ENCODE data around the gene TYMS. TPM values are rescaled to one million over a fixed set of nuclear protein-coding genes. Genes with fewer than 3 reads are reported as not detected.

Gene TYMS
- total and polyA plus RNA-seq, 8 donors: 1.3 to 6.9 (median 2.8) TPM

DNA sequence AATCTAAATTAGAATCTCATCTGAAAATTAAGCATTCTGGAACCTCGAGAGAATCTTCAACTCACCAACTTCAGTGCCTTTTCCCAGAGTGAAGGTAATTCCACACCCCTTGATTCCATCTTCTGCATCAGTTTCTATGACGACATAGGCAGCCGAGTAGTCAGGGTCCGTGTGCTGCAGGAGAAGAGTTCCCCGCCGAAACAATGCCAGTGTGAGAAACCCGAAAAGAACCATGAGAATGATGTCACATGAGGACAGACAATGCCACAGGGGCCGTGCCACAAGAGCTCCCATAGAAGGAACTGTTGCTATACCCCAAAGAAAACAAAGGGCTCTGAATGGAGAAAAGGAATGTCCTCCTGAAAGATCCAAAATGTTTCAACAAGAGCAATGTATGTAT, 49.0 kb downstream of the TYMS start:
- 92 to 93% methylated on average over 8 of the region's 8 CpGs for WGBS, 2 donors
- intact Hi-C loops (cut with DNase I): no loop called here
- Histone ChIP-seq H3K9me3 (no peaks in the 10 kb centered on the region), H3K27me3 (no peaks in the 10 kb centered on the region), H3K4me3 (no peak overlapping the region), H3K36me3 (peaks cover 0 to 13% (median 0%) of the 10 kb centered on the region in 3 donors), H3K4me1 (peaks cover 0 to 6% (median 5%) of the 10 kb centered on the region in 3 donors), H3K27ac (no peak overlapping the region)
- DNase-seq (no peak), ATAC-seq (no peak), FAIRE-seq (no peak)
- TF ChIP-seq, protein P1, sequence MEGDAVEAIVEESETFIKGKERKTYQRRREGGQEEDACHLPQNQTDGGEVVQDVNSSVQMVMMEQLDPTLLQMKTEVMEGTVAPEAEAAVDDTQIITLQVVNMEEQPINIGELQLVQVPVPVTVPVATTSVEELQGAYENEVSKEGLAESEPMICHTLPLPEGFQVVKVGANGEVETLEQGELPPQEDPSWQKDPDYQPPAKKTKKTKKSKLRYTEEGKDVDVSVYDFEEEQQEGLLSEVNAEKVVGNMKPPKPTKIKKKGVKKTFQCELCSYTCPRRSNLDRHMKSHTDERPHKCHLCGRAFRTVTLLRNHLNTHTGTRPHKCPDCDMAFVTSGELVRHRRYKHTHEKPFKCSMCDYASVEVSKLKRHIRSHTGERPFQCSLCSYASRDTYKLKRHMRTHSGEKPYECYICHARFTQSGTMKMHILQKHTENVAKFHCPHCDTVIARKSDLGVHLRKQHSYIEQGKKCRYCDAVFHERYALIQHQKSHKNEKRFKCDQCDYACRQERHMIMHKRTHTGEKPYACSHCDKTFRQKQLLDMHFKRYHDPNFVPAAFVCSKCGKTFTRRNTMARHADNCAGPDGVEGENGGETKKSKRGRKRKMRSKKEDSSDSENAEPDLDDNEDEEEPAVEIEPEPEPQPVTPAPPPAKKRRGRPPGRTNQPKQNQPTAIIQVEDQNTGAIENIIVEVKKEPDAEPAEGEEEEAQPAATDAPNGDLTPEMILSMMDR (IDR thresholded peaks at IDR 0.05): no peak

DNA sequence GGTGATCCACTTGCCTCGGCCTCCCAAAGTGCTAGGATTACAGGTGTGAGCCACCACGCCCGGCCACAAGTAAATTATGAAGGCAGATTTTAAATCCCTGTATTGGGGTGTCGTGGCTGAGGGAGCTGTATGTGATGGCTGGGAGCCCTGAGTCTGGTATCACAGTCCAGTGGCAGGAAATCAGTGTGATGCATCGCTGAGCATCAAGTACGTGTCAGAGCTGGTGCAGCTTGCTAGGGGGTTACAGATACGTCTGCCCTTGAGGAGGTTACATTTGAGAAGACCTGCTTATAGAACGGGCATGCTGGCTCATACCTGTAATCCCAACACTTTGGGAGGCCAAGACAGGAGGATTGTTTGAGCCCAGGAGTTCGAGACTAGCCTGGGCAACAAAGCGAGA, 50.6 kb downstream of the TYMS start:
- Histone ChIP-seq H3K27ac (no peak overlapping the region), H3K27me3 (no peaks in the 10 kb centered on the region), H3K9me3 (no peaks in the 10 kb centered on the region), H3K4me3 (no peak overlapping the region), H3K36me3 (peaks cover 0 to 13% (median 0%) of the 10 kb centered on the region in 3 donors), H3K4me1 (peaks cover 0 to 6% (median 5%) of the 10 kb centered on the region in 3 donors)
- WGBS, 2 donors: 95 to 97% methylated on average over 10 of the region's 10 CpGs
- TF ChIP-seq, protein P1 (IDR thresholded peaks at IDR 0.05): no peak
- FAIRE-seq: no peak
- no peak for ATAC-seq
- no peak for DNase-seq
- intact Hi-C loops (cut with DNase I): no loop called here

DNA sequence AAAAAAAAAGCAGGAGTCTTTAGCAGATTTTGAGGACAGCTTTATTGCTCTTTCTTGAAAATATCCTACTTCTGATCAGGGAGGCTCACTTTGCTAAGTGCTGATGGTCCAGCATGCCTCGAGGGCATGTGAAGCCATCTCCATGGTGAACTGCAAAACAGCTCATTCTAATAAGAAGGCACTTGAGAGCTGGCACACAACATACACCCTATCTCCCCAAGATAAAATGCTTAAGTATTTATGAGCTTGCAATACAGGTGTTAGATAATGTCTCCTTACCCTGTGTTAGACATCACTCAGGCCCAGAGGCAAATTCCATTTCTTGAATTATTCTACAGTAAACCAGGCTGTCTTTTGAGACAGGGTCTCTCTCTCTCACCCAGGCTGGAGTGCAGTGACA, 52.3 kb downstream of the TYMS start:
- Histone ChIP-seq H3K9me3 (no peaks in the 10 kb centered on the region), H3K27me3 (no peaks in the 10 kb centered on the region), H3K4me1 (peaks cover 0 to 6% (median 5%) of the 10 kb centered on the region in 3 donors), H3K36me3 (peaks cover 0 to 12% (median 0%) of the 10 kb centered on the region in 3 donors), H3K27ac (no peak overlapping the region), H3K4me3 (no peak overlapping the region)
- TF ChIP-seq, protein P1 (IDR thresholded peaks at IDR 0.05): no peak
- WGBS, 2 donors: 76 to 77% methylated on average over 1 of the region's 1 CpG
- DNase-seq: no peak
- intact Hi-C loops (cut with DNase I): no loop called here
- no peak for FAIRE-seq
- ATAC-seq: no peak

DNA sequence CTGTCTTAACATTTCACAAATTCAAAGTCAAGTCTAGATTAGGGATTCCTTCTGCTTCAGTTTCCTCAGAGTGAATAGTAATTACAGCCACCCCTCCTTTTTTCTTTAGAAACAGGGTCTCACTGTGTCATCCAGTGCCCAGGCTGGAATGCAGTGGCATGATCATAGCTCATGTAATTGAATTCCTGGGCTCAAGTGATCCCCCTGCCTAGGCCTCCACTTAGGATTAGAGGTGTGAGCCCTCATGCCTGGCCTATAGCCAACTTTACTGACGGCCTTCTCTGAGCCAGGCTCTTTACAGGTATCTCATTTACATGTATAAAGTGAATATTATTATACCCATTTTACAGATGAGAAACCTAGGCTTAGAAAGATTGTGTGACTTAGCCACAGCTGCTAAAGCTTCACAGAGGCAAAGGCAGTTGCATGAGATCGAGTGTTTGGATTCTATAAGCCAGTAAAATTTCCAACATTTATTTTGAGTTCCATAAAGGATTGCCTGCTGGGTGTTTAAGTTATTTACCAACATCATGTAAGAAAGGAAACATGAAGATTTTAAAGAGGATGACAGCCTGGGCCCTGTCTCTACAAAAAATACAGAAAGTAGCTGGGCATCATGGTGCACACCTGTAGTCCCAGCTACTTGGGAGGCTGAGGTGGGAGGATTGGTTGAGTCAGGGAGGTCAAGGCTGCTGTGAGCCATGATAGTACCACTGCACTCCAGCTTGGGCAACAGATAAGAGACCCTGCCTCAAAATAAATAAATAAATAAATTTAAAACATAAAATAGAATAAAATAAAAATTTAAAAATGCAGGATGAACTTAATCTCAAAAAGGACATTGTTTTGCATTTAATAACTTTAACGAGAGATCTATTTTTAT, 53.2 kb downstream of the TYMS start:
- FAIRE-seq (no peak), ATAC-seq (no peak), DNase-seq (no peak)
- intact Hi-C loops (cut with DNase I): no loop called here
- peak overlapping the region in 2 of 4 donors; percentile 63 to 74 for H3K4me3 ChIP-seq
- H3K9me3 ChIP-seq: no peaks in the 10 kb centered on the region
- WGBS, 2 donors: 69 to 72% methylated on average over 3 of the region's 3 CpGs
- no peak overlapping the region for H3K27ac ChIP-seq
- no peaks in the 10 kb centered on the region for H3K27me3 ChIP-seq
- H3K36me3 ChIP-seq: peaks cover 0 to 3% (median 0%) of the 10 kb centered on the region in 3 donors
- TF ChIP-seq, protein P1 (IDR thresholded peaks at IDR 0.05): no peak
- peaks cover 0 to 6% (median 5%) of the 10 kb centered on the region in 3 donors for H3K4me1 ChIP-seq

DNA sequence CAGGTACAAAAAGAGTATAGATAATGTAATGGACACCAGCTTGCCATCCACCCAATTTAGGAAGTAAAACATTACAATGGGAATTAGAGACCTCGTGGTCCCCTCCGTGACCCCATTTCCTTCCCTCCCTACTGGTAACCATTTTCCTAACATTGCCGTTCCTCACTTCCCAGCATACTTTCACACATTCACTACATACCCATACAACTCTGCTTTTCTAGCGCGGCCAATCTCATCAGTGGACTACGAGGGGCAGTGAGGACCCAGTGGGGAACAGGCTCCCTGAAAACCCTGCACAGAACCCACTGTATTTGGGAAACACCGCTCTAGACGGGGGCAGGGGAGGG, 53.8 kb downstream of the TYMS start:
- no peaks in the 10 kb centered on the region for H3K27me3 ChIP-seq
- intact Hi-C loops (cut with DNase I): no loop called here
- peak in 1 of 6 donors; percentile 20 for DNase-seq
- ATAC-seq: no peak
- TF ChIP-seq, protein P1 (IDR thresholded peaks at IDR 0.05): no peak
- H3K4me1 ChIP-seq: peaks cover 0 to 6% (median 5%) of the 10 kb centered on the region in 3 donors
- H3K27ac ChIP-seq: peak overlapping the region; percentile 77 to 84 (median 79)
- FAIRE-seq: no peak
- peak overlapping the region; percentile 43 to 74 (median 63) for H3K4me3 ChIP-seq
- H3K9me3 ChIP-seq: no peaks in the 10 kb centered on the region
- no peaks in the 10 kb centered on the region for H3K36me3 ChIP-seq
- WGBS, 2 donors: 18 to 23% methylated on average over 8 of the region's 8 CpGs
